ENCODE measurements around the gene CDK14.

DNA sequence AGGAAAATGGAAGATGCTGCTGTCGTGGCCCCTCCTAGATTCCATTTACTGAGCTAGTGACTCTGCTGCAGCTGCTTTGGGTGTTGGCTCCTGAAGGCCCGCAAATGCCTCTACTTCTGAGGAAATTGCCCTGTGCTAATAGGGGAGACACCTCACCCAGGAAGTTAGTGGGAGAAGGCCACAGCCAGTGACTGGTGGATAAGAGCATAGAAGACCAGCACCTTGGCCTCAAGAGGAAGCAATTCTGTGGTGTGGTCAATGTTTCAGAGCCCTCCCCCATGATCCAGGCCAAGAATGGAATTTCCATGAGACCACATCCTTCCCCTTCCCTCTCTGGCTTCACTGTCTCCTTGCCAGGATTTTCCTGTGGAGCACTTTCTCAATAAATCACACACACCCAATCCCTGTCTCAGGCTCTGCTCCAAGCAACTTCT is 643.1 kb downstream of the CDK14 start:
- TF ChIP-seq EP300 (IDR thresholded peaks at IDR 0.05) (no peak), POLR2A (IDR thresholded peaks at IDR 0.05) (no peak), POLR2AphosphoS5 (IDR thresholded peaks at IDR 0.05) (no peak)
- TF ChIP-seq, protein P1, sequence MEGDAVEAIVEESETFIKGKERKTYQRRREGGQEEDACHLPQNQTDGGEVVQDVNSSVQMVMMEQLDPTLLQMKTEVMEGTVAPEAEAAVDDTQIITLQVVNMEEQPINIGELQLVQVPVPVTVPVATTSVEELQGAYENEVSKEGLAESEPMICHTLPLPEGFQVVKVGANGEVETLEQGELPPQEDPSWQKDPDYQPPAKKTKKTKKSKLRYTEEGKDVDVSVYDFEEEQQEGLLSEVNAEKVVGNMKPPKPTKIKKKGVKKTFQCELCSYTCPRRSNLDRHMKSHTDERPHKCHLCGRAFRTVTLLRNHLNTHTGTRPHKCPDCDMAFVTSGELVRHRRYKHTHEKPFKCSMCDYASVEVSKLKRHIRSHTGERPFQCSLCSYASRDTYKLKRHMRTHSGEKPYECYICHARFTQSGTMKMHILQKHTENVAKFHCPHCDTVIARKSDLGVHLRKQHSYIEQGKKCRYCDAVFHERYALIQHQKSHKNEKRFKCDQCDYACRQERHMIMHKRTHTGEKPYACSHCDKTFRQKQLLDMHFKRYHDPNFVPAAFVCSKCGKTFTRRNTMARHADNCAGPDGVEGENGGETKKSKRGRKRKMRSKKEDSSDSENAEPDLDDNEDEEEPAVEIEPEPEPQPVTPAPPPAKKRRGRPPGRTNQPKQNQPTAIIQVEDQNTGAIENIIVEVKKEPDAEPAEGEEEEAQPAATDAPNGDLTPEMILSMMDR (IDR thresholded peaks at IDR 0.05): no peak

All from upper lobe of left lung (tissue), 4 donors.